ENCODE data around the gene ADCY2.

ADCY2 gene

DNA sequence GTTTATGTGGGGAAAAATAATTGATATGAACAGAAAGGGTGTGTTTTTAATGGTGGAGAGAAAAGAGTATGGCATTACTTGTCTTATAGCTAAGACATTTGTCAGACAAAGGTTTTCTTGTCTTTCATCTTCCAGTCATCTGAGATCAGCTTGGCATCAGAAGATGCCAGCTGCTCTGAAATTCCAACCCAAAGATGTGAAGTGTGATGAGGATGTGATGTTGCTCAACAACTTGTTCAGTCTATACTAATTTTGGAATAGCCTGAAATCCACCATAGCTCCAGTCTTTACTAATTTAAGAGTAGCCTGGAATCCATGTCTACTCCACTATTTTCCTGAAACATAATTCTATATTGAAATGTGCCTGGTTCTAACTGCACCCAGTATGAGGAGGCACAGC is 272.7 kb downstream of the ADCY2 start:
- Histone ChIP-seq H3K9me2 (replicated peaks; ENCODE audit: control insufficient read depth, low read length) (no peaks in the 10 kb centered on the region), H3K4me2 (ENCODE audit: low read length) (no peak overlapping the region), H3F3A (ENCODE audit: control insufficient read depth, insufficient read depth) (no peaks in the 10 kb centered on the region), H3K27ac (ENCODE audit: low read depth, low read length) (no peak overlapping the region), H3K4me3 (ENCODE audit: low read length) (no peak overlapping the region), H3K9me3 (ENCODE audit: control insufficient read depth, insufficient read depth, low read length) (no peaks in the 10 kb centered on the region), H3K4me1 (ENCODE audit: control insufficient read depth, low read length) (no peaks in the 10 kb centered on the region), H3K79me2 (ENCODE audit: control insufficient read depth, low read length) (no peaks in the 10 kb centered on the region), H3K27me3 (ENCODE audit: control insufficient read depth, low read length) (no peaks in the 10 kb centered on the region), H3K36me3 (ENCODE audit: control insufficient read depth, low read length) (no peaks in the 10 kb centered on the region), H4K20me1 (ENCODE audit: control insufficient read depth, insufficient read depth, low read depth, low read length) (no peaks in the 10 kb centered on the region)
- TF ChIP-seq EZH2phosphoT487 (IDR thresholded peaks at IDR 0.05; ENCODE audit: borderline replicate concordance, low read length) = no peak
- TF ChIP-seq, protein P1, sequence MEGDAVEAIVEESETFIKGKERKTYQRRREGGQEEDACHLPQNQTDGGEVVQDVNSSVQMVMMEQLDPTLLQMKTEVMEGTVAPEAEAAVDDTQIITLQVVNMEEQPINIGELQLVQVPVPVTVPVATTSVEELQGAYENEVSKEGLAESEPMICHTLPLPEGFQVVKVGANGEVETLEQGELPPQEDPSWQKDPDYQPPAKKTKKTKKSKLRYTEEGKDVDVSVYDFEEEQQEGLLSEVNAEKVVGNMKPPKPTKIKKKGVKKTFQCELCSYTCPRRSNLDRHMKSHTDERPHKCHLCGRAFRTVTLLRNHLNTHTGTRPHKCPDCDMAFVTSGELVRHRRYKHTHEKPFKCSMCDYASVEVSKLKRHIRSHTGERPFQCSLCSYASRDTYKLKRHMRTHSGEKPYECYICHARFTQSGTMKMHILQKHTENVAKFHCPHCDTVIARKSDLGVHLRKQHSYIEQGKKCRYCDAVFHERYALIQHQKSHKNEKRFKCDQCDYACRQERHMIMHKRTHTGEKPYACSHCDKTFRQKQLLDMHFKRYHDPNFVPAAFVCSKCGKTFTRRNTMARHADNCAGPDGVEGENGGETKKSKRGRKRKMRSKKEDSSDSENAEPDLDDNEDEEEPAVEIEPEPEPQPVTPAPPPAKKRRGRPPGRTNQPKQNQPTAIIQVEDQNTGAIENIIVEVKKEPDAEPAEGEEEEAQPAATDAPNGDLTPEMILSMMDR (IDR thresholded peaks at IDR 0.05; ENCODE audit: low read depth, low read length, poor library complexity, severe bottlenecking) = no peak

DNA sequence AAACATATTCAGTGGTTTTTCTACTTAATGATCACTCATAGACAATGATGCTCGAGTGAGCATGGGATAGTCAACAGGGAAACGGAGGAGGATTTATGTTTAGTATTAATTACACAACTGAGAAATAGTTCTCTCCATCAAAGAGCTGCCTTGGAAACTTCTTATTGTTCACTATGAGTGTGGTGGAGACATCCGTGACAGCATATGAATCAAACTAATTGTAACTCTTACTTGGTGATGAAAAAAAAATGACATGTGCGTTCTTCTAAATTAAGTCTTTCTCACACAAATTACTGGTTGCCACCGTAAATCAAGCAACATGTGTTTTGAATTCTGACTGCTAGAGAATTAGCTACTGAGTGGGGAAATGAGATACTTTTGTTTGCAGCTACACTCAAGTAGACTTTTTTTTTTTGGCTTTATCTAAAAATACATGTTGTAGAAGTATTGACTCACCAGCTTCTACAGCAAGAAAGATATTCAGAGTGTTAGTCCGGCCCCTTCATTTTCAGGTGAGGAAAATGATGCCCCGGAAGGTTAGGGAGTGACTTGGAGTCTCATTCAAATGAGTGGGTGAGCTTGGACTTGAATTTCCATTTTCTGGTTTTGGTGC is 275.5 kb downstream of the ADCY2 start:
- no peak for TF ChIP-seq EZH2phosphoT487 (IDR thresholded peaks at IDR 0.05; ENCODE audit: borderline replicate concordance, low read length)
- TF ChIP-seq, protein P1 (IDR thresholded peaks at IDR 0.05; ENCODE audit: low read depth, low read length, poor library complexity, severe bottlenecking) = no peak

DNA sequence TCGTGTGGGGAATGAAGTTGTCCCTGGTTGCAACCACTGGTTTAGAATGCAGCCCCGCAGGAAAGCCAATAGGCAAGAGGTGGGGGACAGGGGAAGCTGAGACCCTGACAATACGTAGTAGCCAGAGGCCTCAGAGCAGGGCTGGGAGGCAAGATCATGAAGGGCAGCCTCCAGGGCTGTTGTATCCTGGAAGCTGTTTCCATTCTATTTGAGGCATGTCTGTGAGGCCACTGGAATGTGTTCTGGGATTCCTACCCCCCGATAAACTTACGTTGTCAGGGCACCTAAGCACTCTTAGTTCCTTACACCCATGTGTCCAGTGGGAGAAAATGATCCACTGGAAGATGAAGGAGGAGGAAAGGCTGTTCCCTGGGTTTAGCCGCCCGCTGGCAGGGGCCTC is 277.7 kb downstream of the ADCY2 start:
- Histone ChIP-seq H4K20me1 (ENCODE audit: control insufficient read depth, insufficient read depth, low read depth, low read length) (no peaks in the 10 kb centered on the region), H3K27ac (ENCODE audit: low read depth, low read length) (no peak overlapping the region), H3K9me2 (replicated peaks; ENCODE audit: control insufficient read depth, low read length) (no peaks in the 10 kb centered on the region), H3K27me3 (ENCODE audit: control insufficient read depth, low read length) (no peaks in the 10 kb centered on the region), H3K4me1 (ENCODE audit: control insufficient read depth, low read length) (no peaks in the 10 kb centered on the region), H3K9me3 (ENCODE audit: control insufficient read depth, insufficient read depth, low read length) (no peaks in the 10 kb centered on the region), H3K4me3 (ENCODE audit: low read length) (no peak overlapping the region), H3K4me2 (ENCODE audit: low read length) (no peak overlapping the region), H3K36me3 (ENCODE audit: control insufficient read depth, low read length) (no peaks in the 10 kb centered on the region), H3K79me2 (ENCODE audit: control insufficient read depth, low read length) (no peaks in the 10 kb centered on the region), H3F3A (ENCODE audit: control insufficient read depth, insufficient read depth) (no peaks in the 10 kb centered on the region)
- TF ChIP-seq, protein P1 (IDR thresholded peaks at IDR 0.05; ENCODE audit: low read depth, low read length, poor library complexity, severe bottlenecking) = no peak
- no peak for TF ChIP-seq EZH2phosphoT487 (IDR thresholded peaks at IDR 0.05; ENCODE audit: borderline replicate concordance, low read length)

More for the DNA sequence above, 275.5 kb downstream of the ADCY2 start:
- Histone ChIP-seq H3K79me2 (ENCODE audit: control insufficient read depth, low read length) (no peaks in the 10 kb centered on the region), H3K4me2 (ENCODE audit: low read length) (no peak overlapping the region), H3K27ac (ENCODE audit: low read depth, low read length) (no peak overlapping the region), H3K9me3 (ENCODE audit: control insufficient read depth, insufficient read depth, low read length) (no peaks in the 10 kb centered on the region), H4K20me1 (ENCODE audit: control insufficient read depth, insufficient read depth, low read depth, low read length) (no peaks in the 10 kb centered on the region), H3K4me3 (ENCODE audit: low read length) (no peak overlapping the region), H3K36me3 (ENCODE audit: control insufficient read depth, low read length) (no peaks in the 10 kb centered on the region), H3K4me1 (ENCODE audit: control insufficient read depth, low read length) (no peaks in the 10 kb centered on the region), H3K27me3 (ENCODE audit: control insufficient read depth, low read length) (no peaks in the 10 kb centered on the region), H3F3A (ENCODE audit: control insufficient read depth, insufficient read depth) (no peaks in the 10 kb centered on the region), H3K9me2 (replicated peaks; ENCODE audit: control insufficient read depth, low read length) (no peaks in the 10 kb centered on the region)

Data from DOHH2 (cell line).